Breast epithelium (tissue), 4 donors: ENCODE measurements around the gene TAGLN. TPM values are rescaled to one million over a fixed set of nuclear protein-coding genes. Genes with fewer than 3 reads are reported as not detected.

Experiments
- DNase-seq, 2 donors: peaks; one replicate each; pipeline ENCODE4 v3.0.0-alpha.2; 2019; ENCODE audit warnings: low spot score in 2 of 2
- H3K27ac ChIP-seq, 2 donors: fragments of 200-600 bp; sonication (generic) in 1 of 2; one replicate each; pipeline ENCODE4 v1.5.1; 2016 to 2019; ENCODE audit warnings: mild to moderate bottlenecking in 1 of 2
- H3K27me3 ChIP-seq, 2 donors: fragments of 200-600 bp; sonication (generic) in 1 of 2; one replicate each; pipeline versions ENCODE4 v1.5.1 to v1.6.0; 2017 to 2019; ENCODE audit warnings: control low read depth in 1 of 2, mild to moderate bottlenecking in 1 of 2
- H3K36me3 ChIP-seq: fragments of 200-600 bp; one replicate; pipeline ENCODE4 v1.5.1; 2019
- H3K4me1 ChIP-seq, 2 donors: fragments of 200-600 bp; sonication (generic); one replicate each; pipeline ENCODE4 v1.5.1; 2016 to 2019; ENCODE audit warnings: control low read depth in 1 of 2
- H3K4me3 ChIP-seq, 3 donors: fragments of 200-600 bp; sonication (generic); 1 replicate in 2 of 3; 2 replicates in 1 of 3; pipeline ENCODE4 v1.5.1; 2016 to 2019; ENCODE audit warnings: mild to moderate bottlenecking in 3 of 3, moderate library complexity in 2 of 3
- H3K9me3 ChIP-seq, 2 donors: fragments of 200-600 bp; sonication (generic) in 1 of 2; one replicate each; pipeline ENCODE4 v1.5.1; 2016 to 2019; ENCODE audit warnings: control low read depth in 1 of 2
- POLR2A ChIP-seq: fragments of 450-650 bp; IDR thresholded peaks from one replicate; pipeline ENCODE4 v1.6.1; 2016; ENCODE audit warnings: antibody characterized with exemption, mild to moderate bottlenecking, moderate library complexity
- POLR2AphosphoS5 ChIP-seq, 3 donors: sonication (generic); formaldehyde crosslinking; IDR thresholded peaks; one replicate each; pipeline ENCODE4 v1.6.1; 2017; ENCODE audit warnings: antibody characterized with exemption in 3 of 3
- intact Hi-C: fragments of 100-400 bp; cut with DNase I; formaldehyde crosslinking; loops from one replicate; pipeline ENCODE4 v1.15.1; 2023; ENCODE audit warnings: low total_unique reads
- total RNA-seq, 3 donors: library from RNA; depleted of rRNA; stranded (reverse); fragments of >200 nt; gene quantifications; one replicate each; pipeline ENCODE4 v1.1.0, GENCODE V29; 2016
- TF ChIP-seq, protein P1 (sequence below), 3 donors: fragments of 450-650 bp; IDR thresholded peaks; one replicate each; pipeline ENCODE4 v1.5.1; 2016 to 2017; ENCODE audit warnings: antibody characterized with exemption in 3 of 3, mild to moderate bottlenecking in 3 of 3, moderate library complexity in 3 of 3

TAGLN gene
- total RNA-seq, 3 donors from 2014 or later = 602 to 1,663 (median 1,380) TPM

DNA sequence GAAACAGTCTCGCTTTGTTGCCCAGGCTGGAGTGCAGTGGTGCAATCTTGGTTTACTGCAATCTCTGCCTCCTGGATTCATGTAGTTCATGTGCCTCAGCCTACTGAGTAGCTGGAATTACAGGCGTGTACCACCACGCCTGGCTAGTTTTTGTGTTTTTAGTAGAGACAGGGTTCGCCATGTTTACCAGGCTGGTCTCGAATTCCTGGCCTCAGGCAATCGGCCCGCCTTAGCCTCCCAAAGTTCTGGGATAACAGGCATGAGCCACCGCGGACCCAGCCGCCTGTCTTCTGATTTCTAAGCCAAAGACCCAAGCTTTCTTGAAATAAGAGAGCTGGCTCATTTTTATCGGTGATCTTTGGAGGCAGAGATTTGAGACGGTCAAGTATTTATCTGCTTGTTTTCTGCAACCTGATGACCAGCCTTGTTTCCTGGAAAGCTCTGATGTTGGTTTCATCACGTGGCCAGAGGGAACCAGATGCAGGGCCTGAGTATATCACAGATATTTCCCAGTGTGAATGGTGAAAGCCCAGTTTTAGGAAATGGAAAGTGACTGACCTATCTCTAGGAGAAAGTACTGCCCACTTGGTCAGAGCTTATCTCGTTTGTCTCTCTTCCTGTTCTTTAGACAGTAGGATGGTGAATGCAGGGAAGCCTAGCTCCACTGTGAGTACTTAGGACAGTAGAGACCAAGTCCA, 26.3 kb upstream of the TAGLN start:
- TF ChIP-seq, protein P1, sequence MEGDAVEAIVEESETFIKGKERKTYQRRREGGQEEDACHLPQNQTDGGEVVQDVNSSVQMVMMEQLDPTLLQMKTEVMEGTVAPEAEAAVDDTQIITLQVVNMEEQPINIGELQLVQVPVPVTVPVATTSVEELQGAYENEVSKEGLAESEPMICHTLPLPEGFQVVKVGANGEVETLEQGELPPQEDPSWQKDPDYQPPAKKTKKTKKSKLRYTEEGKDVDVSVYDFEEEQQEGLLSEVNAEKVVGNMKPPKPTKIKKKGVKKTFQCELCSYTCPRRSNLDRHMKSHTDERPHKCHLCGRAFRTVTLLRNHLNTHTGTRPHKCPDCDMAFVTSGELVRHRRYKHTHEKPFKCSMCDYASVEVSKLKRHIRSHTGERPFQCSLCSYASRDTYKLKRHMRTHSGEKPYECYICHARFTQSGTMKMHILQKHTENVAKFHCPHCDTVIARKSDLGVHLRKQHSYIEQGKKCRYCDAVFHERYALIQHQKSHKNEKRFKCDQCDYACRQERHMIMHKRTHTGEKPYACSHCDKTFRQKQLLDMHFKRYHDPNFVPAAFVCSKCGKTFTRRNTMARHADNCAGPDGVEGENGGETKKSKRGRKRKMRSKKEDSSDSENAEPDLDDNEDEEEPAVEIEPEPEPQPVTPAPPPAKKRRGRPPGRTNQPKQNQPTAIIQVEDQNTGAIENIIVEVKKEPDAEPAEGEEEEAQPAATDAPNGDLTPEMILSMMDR (IDR thresholded peaks at IDR 0.05) = no peak
- TF ChIP-seq POLR2A (no peak), POLR2AphosphoS5 (IDR thresholded peaks at IDR 0.05) (no peak)
- no peaks in the 10 kb centered on the region for H3K9me3 ChIP-seq
- no peaks in the 10 kb centered on the region for H3K36me3 ChIP-seq
- intact Hi-C loops = no loop called here
- no peak for DNase-seq
- H3K4me3 ChIP-seq = no peak overlapping the region
- peak overlapping the region; percentile 41 to 42 for H3K27ac ChIP-seq
- no peaks in the 10 kb centered on the region for H3K27me3 ChIP-seq
- peaks cover 0 to under 1% of the 10 kb centered on the region in 2 donors for H3K4me1 ChIP-seq

DNA sequence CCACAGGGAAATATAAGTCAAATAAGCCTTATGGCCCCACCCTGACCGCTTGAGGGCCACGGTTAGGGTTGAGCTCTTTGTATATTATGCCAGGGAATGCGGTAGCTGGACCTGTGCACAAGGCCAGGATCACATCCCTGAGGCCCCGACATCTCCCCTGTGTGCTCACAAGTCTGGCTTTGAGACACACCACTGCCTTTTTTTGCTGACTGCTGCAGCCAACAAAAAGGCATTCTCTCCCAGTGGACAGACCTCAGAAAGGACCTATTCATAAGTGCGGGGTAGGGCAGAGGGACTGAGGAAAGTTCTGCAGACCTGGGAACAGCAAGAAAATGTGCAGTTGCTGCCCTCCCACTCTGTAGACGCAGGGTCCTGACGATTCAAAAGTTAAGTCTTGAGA, 24.1 kb upstream of the TAGLN start:
- no peak for DNase-seq
- intact Hi-C loops = no loop called here
- no peak overlapping the region for H3K27ac ChIP-seq
- no peaks in the 10 kb centered on the region for H3K9me3 ChIP-seq
- H3K36me3 ChIP-seq = no peaks in the 10 kb centered on the region
- no peak for TF ChIP-seq POLR2A
- no peak for TF ChIP-seq POLR2AphosphoS5 (IDR thresholded peaks at IDR 0.05)
- TF ChIP-seq, protein P1 (IDR thresholded peaks at IDR 0.05) = no peak
- peaks cover 0 to 4% of the 10 kb centered on the region in 2 donors for H3K4me1 ChIP-seq
- H3K27me3 ChIP-seq = no peaks in the 10 kb centered on the region
- no peak overlapping the region for H3K4me3 ChIP-seq

DNA sequence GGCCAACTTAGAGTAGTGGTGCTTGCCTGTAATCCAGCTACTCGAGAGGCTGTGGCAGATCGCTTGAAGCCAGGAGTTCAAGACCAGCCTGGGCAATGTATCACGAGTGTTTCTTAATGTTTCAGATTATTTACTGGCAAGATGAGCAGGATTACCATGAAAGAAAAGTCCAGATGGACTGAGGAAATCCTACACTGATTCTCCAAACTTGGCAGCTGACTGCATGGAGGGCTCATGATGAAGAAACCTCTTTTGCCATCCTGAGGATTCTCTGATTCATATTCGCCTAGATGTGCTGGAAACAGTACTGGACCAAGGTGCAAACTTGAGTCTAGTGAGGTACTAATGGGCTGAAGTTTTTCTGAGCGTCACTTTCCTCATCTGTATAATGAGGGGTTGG, 23.4 kb upstream of the TAGLN start:
- Histone ChIP-seq H3K36me3 (no peaks in the 10 kb centered on the region), H3K9me3 (no peaks in the 10 kb centered on the region), H3K4me1 (peaks cover under 1 to 4% of the 10 kb centered on the region in 2 donors), H3K4me3 (no peak overlapping the region), H3K27ac (no peak overlapping the region), H3K27me3 (no peaks in the 10 kb centered on the region)
- TF ChIP-seq, protein P1 (IDR thresholded peaks at IDR 0.05) = no peak
- TF ChIP-seq POLR2A = no peak
- TF ChIP-seq POLR2AphosphoS5 (IDR thresholded peaks at IDR 0.05) = no peak
- no peak for DNase-seq
- intact Hi-C loops = no loop called here

DNA sequence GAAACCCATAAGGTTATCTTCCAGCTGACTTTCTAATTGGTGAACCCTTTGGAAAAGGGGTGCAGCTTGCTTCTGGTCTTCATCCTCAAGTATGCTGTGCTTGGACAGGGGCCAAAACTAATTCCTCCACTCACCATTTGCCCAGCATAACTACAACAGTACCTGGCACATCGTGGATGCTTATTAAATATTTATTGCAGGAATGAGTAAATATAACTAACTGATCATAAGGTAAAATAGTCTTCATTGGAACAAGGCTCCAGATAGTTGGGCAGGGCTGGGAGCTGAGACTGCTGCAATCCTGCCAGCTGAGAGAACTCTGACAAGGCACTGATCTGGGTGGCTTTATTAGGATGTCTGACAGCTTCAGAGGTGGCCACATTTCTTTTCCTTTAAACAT, 23.0 kb upstream of the TAGLN start:
- H3K27ac ChIP-seq = no peak overlapping the region
- H3K27me3 ChIP-seq = no peaks in the 10 kb centered on the region
- no peak for DNase-seq
- TF ChIP-seq POLR2A (no peak), POLR2AphosphoS5 (IDR thresholded peaks at IDR 0.05) (no peak)
- TF ChIP-seq, protein P1 (IDR thresholded peaks at IDR 0.05) = no peak
- intact Hi-C loops = no loop called here
- H3K36me3 ChIP-seq = no peaks in the 10 kb centered on the region
- H3K9me3 ChIP-seq = no peaks in the 10 kb centered on the region
- no peak overlapping the region for H3K4me3 ChIP-seq
- peaks cover 4% of the 10 kb centered on the region in 2 donors for H3K4me1 ChIP-seq

DNA sequence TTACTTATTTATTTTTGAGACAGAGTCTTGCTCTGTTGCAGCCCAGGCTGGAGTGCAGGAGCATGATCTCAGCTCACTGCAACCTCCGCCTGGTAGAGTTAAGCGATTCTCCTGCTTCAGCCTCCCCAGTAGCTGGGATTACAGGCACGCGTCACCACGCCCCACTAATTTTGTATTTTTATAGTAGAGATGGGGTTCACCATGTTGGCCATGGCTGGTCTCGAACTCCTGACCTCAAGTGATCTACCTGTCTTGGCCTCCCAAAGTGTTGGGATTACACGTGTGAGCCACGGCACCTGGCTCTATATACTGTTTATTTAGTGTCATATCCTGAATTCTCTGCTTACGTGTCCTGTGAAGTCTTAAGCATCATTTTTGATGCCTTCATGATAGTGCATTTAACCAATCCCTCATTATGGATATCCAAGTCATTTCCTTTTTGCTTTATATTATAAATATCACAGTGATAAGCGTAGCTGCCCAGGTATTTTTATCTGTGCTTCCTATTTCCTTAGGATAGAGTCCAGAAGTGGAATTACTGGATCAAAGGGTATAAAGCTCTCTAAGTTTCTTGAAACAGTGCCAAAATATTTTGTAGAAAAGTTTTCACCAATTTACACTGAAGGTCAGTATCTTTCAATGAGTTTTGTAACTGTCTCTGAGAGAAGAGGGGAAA, 21.5 kb upstream of the TAGLN start:
- no peak for DNase-seq
- Histone ChIP-seq H3K27ac (peak overlapping the region; percentile 94 to 98), H3K36me3 (no peaks in the 10 kb centered on the region), H3K27me3 (no peaks in the 10 kb centered on the region), H3K4me3 (peak overlapping the region; percentile 80 to 97 (median 88)), H3K9me3 (no peaks in the 10 kb centered on the region), H3K4me1 (peaks cover 4% of the 10 kb centered on the region in 2 donors)
- no peak for TF ChIP-seq POLR2A
- TF ChIP-seq, protein P1 (IDR thresholded peaks at IDR 0.05) = no peak
- no peak for TF ChIP-seq POLR2AphosphoS5 (IDR thresholded peaks at IDR 0.05)
- intact Hi-C loops = no loop called here
